Activated CD4-positive, alpha-beta memory T cell treated with anti-CD3 and anti-CD28 coated beads for 36 hours (primary cell): ENCODE results near the gene KRTAP12-2. TPM values are rescaled to one million over a fixed set of nuclear protein-coding genes. Genes with fewer than 3 reads are reported as not detected.

Source experiments
- CTCF ChIA-PET: fragments of 350-600 bp; sonication (Branson Sonifier 250); formaldehyde crosslinking; loops from one replicate; lab custom pipeline; 2021; ENCODE audit warnings: antibody characterized with exemption, inconsistent platforms; lab: Charles Lee
- POLR2A ChIA-PET: fragments of 350-600 bp; sonication (Branson Sonifier 250); formaldehyde crosslinking; loops from one replicate; lab custom pipeline; 2021; ENCODE audit warnings: antibody characterized with exemption; lab: Charles Lee
- DNase-seq: peaks from one replicate; pipeline ENCODE4 v3.0.0-alpha.2; 2020
- H3K27ac Mint-ChIP-seq: one replicate; pipeline ENCODE4 v1.8.0; 2021; ENCODE audit warnings: mixed read lengths
- H3K27me3 Mint-ChIP-seq: one replicate; pipeline ENCODE4 v1.8.0; 2021; ENCODE audit warnings: mixed read lengths
- H3K36me3 Mint-ChIP-seq: one replicate; pipeline ENCODE4 v1.8.0; 2021; ENCODE audit warnings: mixed read lengths
- H3K4me1 Mint-ChIP-seq: one replicate; pipeline ENCODE4 v1.8.0; 2021; ENCODE audit warnings: low read depth, mixed read lengths
- H3K4me3 Mint-ChIP-seq: one replicate; pipeline ENCODE4 v1.8.0; 2021; ENCODE audit warnings: mild to moderate bottlenecking, mixed read lengths
- H3K9me3 Mint-ChIP-seq: one replicate; pipeline ENCODE4 v1.8.0; 2021; ENCODE audit warnings: mixed read lengths
- intact Hi-C: fragments of 100-400 bp; cut with micrococcal nuclease; formaldehyde crosslinking; loops from one replicate; pipeline ENCODE4 v1.15.1; 2023
- total RNA-seq, 2 experiments: library from RNA; stranded (reverse); gene quantifications; one replicate each; pipeline ENCODE4 v1.2.3, GENCODE V29; 2021

Gene KRTAP12-2
- total RNA-seq, 2 experiments from 2014 or later, result not detected

DNA sequence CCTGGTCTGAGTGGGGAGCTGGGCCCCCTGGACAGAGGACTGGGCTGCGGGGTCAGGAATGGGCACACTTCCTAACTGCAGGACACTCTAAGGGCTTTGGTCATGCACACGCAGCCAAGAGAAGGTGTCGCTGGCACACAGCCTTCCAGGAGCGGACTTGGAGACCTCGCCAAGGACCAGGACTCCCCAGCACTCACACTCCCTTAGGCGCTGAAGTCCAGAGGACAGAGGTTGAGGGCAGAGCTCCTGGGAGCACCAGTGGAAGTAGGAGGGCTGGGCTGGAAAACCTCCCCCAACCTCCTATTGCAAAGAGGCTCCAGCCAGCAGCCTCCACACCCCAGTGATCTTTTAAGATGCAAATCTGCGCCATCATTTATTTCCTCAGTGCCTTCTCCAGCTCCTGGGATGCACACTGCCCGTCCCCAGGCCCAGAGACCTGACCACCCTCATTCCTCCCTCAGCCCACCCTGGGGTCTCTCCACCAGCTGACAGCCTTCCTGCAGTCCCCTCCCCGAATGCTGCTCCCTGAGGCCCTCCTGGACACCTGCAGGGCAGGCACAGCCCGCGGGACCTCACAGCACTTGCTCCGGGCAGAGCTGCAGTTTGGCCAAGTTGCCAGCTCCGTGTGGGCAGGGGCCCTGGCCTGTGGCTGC, 41.6 kb upstream of the KRTAP12-2 start:
- Mint-ChIP-seq H3K9me3 (peaks cover 9% of the 10 kb centered on the region), H3K4me3 (no peak overlapping the region), H3K27ac (no peak overlapping the region), H3K27me3 (peaks cover 77% of the 10 kb centered on the region), H3K36me3 (peaks cover 8% of the 10 kb centered on the region), H3K4me1 (peaks cover 27% of the 10 kb centered on the region)
- POLR2A ChIA-PET, result no interaction called here
- CTCF ChIA-PET, result no interaction called here
- DNase-seq, result no peak
- intact Hi-C loops, result no loop called here

- no peak for DNase-seq
These were observed 40.2 kb upstream of the KRTAP12-2 start for GRCh38 chr21:44706706-44707581.

GRCh38 chr21:44706026-44706705, 39.4 kb upstream of the KRTAP12-2 start:
- CTCF ChIA-PET, result no interaction called here
- no peak overlapping the region for H3K27ac Mint-ChIP-seq
- POLR2A ChIA-PET, result no interaction called here

More at GRCh38 chr21:44706706-44707581, 40.2 kb upstream of the KRTAP12-2 start:
- intact Hi-C loops, result no loop called here
- peaks cover 9% of the 10 kb centered on the region for H3K9me3 Mint-ChIP-seq
- H3K36me3 Mint-ChIP-seq, result peaks cover 8% of the 10 kb centered on the region
- H3K4me1 Mint-ChIP-seq, result peaks cover 27% of the 10 kb centered on the region
- no peak overlapping the region for H3K27ac Mint-ChIP-seq
- peaks cover 77% of the 10 kb centered on the region for H3K27me3 Mint-ChIP-seq
- ChIA-PET POLR2A (no interaction called here), CTCF (no interaction called here)
- H3K4me3 Mint-ChIP-seq, result no peak overlapping the region

GRCh38 chr21:44704636-44705001, 37.9 kb upstream of the KRTAP12-2 start:
- DNase-seq, result no peak
- intact Hi-C loops, result no loop called here
- H3K9me3 Mint-ChIP-seq, result peaks cover 9% of the 10 kb centered on the region
- H3K4me1 Mint-ChIP-seq, result peaks cover 11% of the 10 kb centered on the region
- H3K27ac Mint-ChIP-seq, result no peak overlapping the region
- CTCF ChIA-PET, result no interaction called here
- POLR2A ChIA-PET, result no interaction called here
- H3K36me3 Mint-ChIP-seq, result peaks cover 8% of the 10 kb centered on the region
- H3K27me3 Mint-ChIP-seq, result peaks cover 75% of the 10 kb centered on the region
- no peak overlapping the region for H3K4me3 Mint-ChIP-seq

More at GRCh38 chr21:44706026-44706705, 39.4 kb upstream of the KRTAP12-2 start:
- DNase-seq, result no peak
- peaks cover 9% of the 10 kb centered on the region for H3K9me3 Mint-ChIP-seq
- H3K36me3 Mint-ChIP-seq, result peaks cover 8% of the 10 kb centered on the region
- peaks cover 77% of the 10 kb centered on the region for H3K27me3 Mint-ChIP-seq
- H3K4me3 Mint-ChIP-seq, result no peak overlapping the region
- intact Hi-C loops, result no loop called here
- peaks cover 23% of the 10 kb centered on the region for H3K4me1 Mint-ChIP-seq

DNA sequence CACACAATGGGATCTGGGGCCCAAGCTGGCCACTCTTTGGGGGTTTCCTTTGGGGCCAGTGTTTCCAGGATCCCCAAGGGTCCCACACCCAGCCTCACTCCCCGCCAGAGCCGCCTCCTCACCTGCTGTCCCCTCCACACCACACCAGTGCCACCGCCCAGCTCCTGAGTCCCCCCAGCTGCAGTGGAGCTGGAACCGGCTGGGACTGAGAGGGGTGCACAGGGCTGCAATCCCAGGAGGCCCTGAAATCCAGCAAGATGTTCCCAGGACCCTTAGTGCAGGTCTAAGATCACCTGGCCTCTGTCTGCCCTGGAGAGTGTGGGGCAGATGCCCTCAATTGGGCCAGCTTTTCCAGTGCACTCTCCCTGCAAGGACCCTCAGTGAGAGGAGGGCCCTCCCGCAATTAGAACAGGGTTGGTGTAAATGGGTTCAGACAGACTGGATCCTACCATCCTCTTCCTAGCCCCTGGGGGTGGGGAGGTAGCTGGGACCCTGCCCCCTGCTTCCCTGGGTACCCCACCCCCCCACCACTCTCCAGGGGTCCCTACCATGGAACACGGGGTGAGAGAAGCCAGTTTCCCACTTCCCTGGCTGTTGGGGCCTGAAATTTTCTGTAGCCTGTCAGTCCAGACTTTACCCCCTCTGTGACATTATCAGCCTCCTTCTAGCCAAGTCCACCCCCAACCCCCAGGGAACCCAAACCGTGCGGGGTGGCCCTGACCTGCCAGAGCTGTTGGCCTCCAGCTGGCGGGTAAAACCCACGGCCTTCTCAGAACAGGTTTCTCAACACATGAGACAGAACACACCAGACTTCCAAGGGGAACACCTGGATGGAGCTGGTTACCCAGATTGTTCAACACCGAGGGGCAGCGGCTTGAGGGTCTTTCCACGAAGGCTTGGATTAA, 37.3 kb upstream of the KRTAP12-2 start:
- Mint-ChIP-seq H3K9me3 (peaks cover 9% of the 10 kb centered on the region), H3K4me3 (no peak overlapping the region), H3K4me1 (peaks cover 6% of the 10 kb centered on the region), H3K27ac (no peak overlapping the region), H3K27me3 (peaks cover 72% of the 10 kb centered on the region), H3K36me3 (peaks cover 8% of the 10 kb centered on the region)
- ChIA-PET CTCF (interaction anchor here (1.6 kb wide), 1 partner anchor 13 kb away, joined by 3 read pairs; no protein-coding TSS in a partner anchor), POLR2A (no interaction called here)
- no peak for DNase-seq
- intact Hi-C loops, result no loop called here

DNA sequence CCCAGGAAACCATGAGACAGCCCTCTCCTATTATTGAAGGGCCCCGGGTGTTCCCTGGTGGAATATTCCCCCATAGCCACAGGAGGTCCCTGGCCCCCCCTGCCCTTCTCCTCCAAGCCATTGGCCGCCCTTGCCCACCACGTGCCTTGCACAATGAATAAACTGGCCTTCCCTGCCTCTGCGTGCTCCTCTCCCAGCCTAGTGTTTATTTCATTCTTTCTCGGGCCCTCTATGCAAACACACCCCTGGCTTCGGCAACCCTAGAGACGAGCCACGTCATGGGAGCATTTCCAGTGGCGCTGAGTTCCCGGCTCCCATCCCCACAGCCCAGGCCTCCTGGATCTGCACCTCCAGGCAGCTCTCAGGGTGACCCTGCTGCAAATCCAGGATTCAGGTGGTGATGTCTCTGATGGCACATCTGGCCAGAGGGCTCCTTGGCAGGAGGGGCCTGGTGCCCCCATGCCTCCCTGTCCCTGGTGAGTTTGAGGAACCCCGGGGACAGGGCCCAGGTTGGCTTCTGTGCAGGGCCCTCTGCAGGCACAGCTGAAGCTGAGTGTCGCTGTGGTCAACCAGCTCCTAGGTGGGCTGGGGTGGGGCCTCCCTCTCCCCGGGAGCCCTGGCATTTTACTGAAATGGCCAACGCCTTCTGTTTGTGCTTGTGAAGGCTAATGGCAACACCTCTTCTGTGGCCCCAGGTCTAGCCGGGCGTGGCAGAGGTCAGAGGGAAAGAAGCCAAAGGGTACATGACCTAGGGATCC, 36.4 kb upstream of the KRTAP12-2 start:
- Mint-ChIP-seq H3K4me3 (no peak overlapping the region), H3K36me3 (peaks cover 8% of the 10 kb centered on the region), H3K27me3 (peaks cover 71% of the 10 kb centered on the region), H3K27ac (no peak overlapping the region), H3K4me1 (peaks cover 2% of the 10 kb centered on the region), H3K9me3 (peaks cover 9% of the 10 kb centered on the region)
- POLR2A ChIA-PET, result no interaction called here
- CTCF ChIA-PET, result interaction anchor here (1.6 kb wide), 1 partner anchor 12 kb away, joined by 3 read pairs; no protein-coding TSS in a partner anchor
- intact Hi-C loops, result no loop called here
- no peak for DNase-seq

GRCh38 chr21:44702111-44702972, 35.6 kb upstream of the KRTAP12-2 start:
- Mint-ChIP-seq H3K36me3 (peaks cover 8% of the 10 kb centered on the region), H3K9me3 (peaks cover 9% of the 10 kb centered on the region), H3K27ac (no peak overlapping the region), H3K4me3 (no peak overlapping the region), H3K4me1 (no peaks in the 10 kb centered on the region), H3K27me3 (peaks cover 71% of the 10 kb centered on the region)
- intact Hi-C loops, result no loop called here
- POLR2A ChIA-PET, result no interaction called here
- CTCF ChIA-PET, result interaction anchor here (1.6 kb wide), 1 partner anchor 11 kb away, joined by 3 read pairs; no protein-coding TSS in a partner anchor
- no peak for DNase-seq

DNA sequence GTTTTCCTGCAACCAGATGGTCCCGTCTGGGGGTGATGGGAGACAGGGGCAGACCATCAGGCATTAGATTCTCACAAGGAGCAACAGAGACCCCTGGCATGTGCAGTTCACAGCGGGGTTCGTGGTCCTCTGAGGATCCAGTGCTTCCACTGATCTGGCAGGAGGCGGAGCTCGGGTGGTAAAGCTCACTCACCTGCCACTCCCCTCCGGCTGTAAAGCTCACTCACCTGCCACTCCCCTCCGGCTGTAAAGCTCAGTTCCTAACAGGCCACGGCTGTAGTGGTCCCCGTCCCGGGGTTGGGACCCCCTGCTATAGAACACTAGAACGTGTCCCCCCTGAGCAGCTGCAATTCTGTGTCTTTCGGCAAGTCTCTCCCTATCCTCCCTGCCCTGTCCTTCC, 34.8 kb upstream of the KRTAP12-2 start:
- no peak for DNase-seq
- intact Hi-C loops, result no loop called here
- H3K4me1 Mint-ChIP-seq, result no peaks in the 10 kb centered on the region
- H3K9me3 Mint-ChIP-seq, result peaks cover 9% of the 10 kb centered on the region
- H3K4me3 Mint-ChIP-seq, result no peak overlapping the region
- no peak overlapping the region for H3K27ac Mint-ChIP-seq
- ChIA-PET POLR2A (no interaction called here), CTCF (no interaction called here)
- peaks cover 74% of the 10 kb centered on the region for H3K27me3 Mint-ChIP-seq
- H3K36me3 Mint-ChIP-seq, result peaks cover 8% of the 10 kb centered on the region

GRCh38 chr21:44701023-44701400, 34.3 kb upstream of the KRTAP12-2 start:
- H3K27ac Mint-ChIP-seq, result no peak overlapping the region

More at GRCh38 chr21:44701023-44701400, 34.3 kb upstream of the KRTAP12-2 start:
- peaks cover 7% of the 10 kb centered on the region for H3K9me3 Mint-ChIP-seq
- H3K36me3 Mint-ChIP-seq, result peaks cover 7% of the 10 kb centered on the region
- H3K4me3 Mint-ChIP-seq, result no peak overlapping the region
- peaks cover 75% of the 10 kb centered on the region for H3K27me3 Mint-ChIP-seq
- DNase-seq, result no peak
- CTCF ChIA-PET, result no interaction called here
- no peaks in the 10 kb centered on the region for H3K4me1 Mint-ChIP-seq
- POLR2A ChIA-PET, result no interaction called here
- intact Hi-C loops, result no loop called here
